Keratinocyte (primary cell): ENCODE data around the gene KRT1. TPM values are rescaled to one million over a fixed set of nuclear protein-coding genes. Genes with fewer than 3 reads are reported as not detected.

Experiments
- DNase-seq: peaks from one replicate; pipeline ENCODE4 v3.0.0-alpha.2; 2011; ENCODE audit warnings: low read depth, missing footprints, low spot score
- FAIRE-seq: peaks from 2 replicates; lab custom pipeline; 2011; peaks lifted over from hg19 to GRCh38; lab: Jason Lieb, UNC
- H2AFZ ChIP-seq: 2 replicates; pipeline ENCODE4 v1.6.0; 2012; ENCODE audit warnings: low read length, control low read depth, inconsistent platforms; ENCODE audit not compliant: control insufficient read depth
- H3K27ac ChIP-seq: 2 replicates; pipeline ENCODE4 v1.5.1; 2011; ENCODE audit warnings: low read length; ENCODE audit not compliant: control insufficient read depth, insufficient read depth
- H3K27me3 ChIP-seq: 3 replicates; pipeline ENCODE4 v1.6.0; 2011; ENCODE audit warnings: low read length; ENCODE audit not compliant: control insufficient read depth, insufficient read depth; ENCODE audit errors: extremely low read depth
- H3K36me3 ChIP-seq, 2 experiments: 2 replicates in 1 of 2; 3 replicates in 1 of 2; pipeline ENCODE4 v1.5.1; 2011; ENCODE audit warnings: low read length in 2 of 2, mild to moderate bottlenecking in 1 of 2; ENCODE audit not compliant: control insufficient read depth in 2 of 2, insufficient read depth in 2 of 2; ENCODE audit errors: extremely low read depth in 1 of 2
- H3K4me1 ChIP-seq: 3 replicates; pipeline ENCODE4 v1.5.1; 2011; ENCODE audit warnings: low read length; ENCODE audit not compliant: control insufficient read depth, insufficient read depth; ENCODE audit errors: extremely low read depth
- H3K4me2 ChIP-seq: 3 replicates; pipeline ENCODE4 v1.6.0; 2011; ENCODE audit warnings: low read depth, low read length; ENCODE audit not compliant: control insufficient read depth, insufficient read depth; ENCODE audit errors: extremely low read depth
- H3K4me3 ChIP-seq, 3 experiments: fragments of 200-600 bp in 1 of 3; sonication (generic) in 1 of 3; 2 replicates in 2 of 3; 3 replicates in 1 of 3; pipeline ENCODE4 v1.5.1; 2011 to 2016; ENCODE audit warnings: low read length in 3 of 3, mild to moderate bottlenecking in 3 of 3, control low read depth in 2 of 3, inconsistent platforms in 1 of 3, low read depth in 1 of 3, mixed read lengths in 1 of 3, mixed run types in 1 of 3, moderate library complexity in 1 of 3; ENCODE audit not compliant: control insufficient read depth in 2 of 3, insufficient read depth in 2 of 3; ENCODE audit errors: extremely low read depth in 1 of 3
- H3K79me2 ChIP-seq: 2 replicates; pipeline ENCODE4 v1.6.0; 2012; ENCODE audit warnings: low read length; ENCODE audit not compliant: control insufficient read depth, insufficient read depth
- H3K9ac ChIP-seq: 3 replicates; pipeline ENCODE4 v1.6.0; 2011; ENCODE audit warnings: low read length; ENCODE audit not compliant: control insufficient read depth, insufficient read depth; ENCODE audit errors: extremely low read depth
- H3K9me1 ChIP-seq: 3 replicates; pipeline ENCODE4 v1.6.0; 2011; ENCODE audit warnings: low read length; ENCODE audit not compliant: control insufficient read depth, insufficient read depth; ENCODE audit errors: extremely low read depth
- H3K9me3 ChIP-seq: 2 replicates; pipeline ENCODE4 v1.5.1; 2012; ENCODE audit warnings: low read depth, low read length; ENCODE audit not compliant: control insufficient read depth
- H4K20me1 ChIP-seq: 3 replicates; pipeline ENCODE4 v1.6.0; 2011; ENCODE audit warnings: low read length; ENCODE audit not compliant: control insufficient read depth, insufficient read depth; ENCODE audit errors: extremely low read depth
- CTCF ChIP-seq, 3 experiments: IDR thresholded peaks in 1 of 3; conservative IDR thresholded peaks in 1 of 3; optimal IDR thresholded peaks in 1 of 3; 2 replicates in 2 of 3; 3 replicates in 1 of 3; pipeline versions ENCODE3 to v1.5.1; 2011; ENCODE audit warnings: low read length in 3 of 3, mild to moderate bottlenecking in 3 of 3, moderate library complexity in 2 of 3, control low read depth in 1 of 3, inconsistent platforms in 1 of 3; ENCODE audit not compliant: insufficient read depth in 2 of 3; ENCODE audit errors: extremely low read depth in 1 of 3
- EZH2 ChIP-seq: IDR thresholded peaks from one replicate; pipeline ENCODE4 v1.6.1; 2012; ENCODE audit warnings: inconsistent platforms, mild to moderate bottlenecking, low read length, moderate library complexity
- dilution Hi-C: fragments of 300-500 bp; cut with MboI; formaldehyde crosslinking; loops from one replicate; pipeline ENCODE4 v1.7.0; 2020; ENCODE audit warnings: low sequenced_read_pairs; ENCODE audit not compliant: extremely low pct_ligation_motif_present
- polyA plus RNA-seq, 5 experiments: library from polyadenylated mRNA; depleted of rRNA in 3 of 5; stranded (reverse) in 3 of 5; stranded (forward) in 1 of 5; unstranded in 1 of 5; fragments of >200 nt; gene quantifications; 1 replicate in 1 of 5; 2 replicates in 3 of 5; 3 replicates in 1 of 5; pipeline versions ENCODE4 v1.2.1 to v1.2.3, GENCODE V29; 2011 to 2012; ENCODE audit warnings: missing spikeins in 2 of 5, low read depth in 1 of 5, low replicate concordance in 1 of 5

The KRT1 gene
- polyA plus RNA-seq, 1 donor (not counting 4 experiments of a cell fraction or from before 2014, with no cell fraction given), result 92.2 TPM

- H3K4me2 ChIP-seq, result no peak overlapping the region
- dilution Hi-C loops, result no loop called here
- H3K4me1 ChIP-seq, result peaks cover 6% of the 10 kb centered on the region
- H3K4me3 ChIP-seq, result no peak overlapping the region
- no peak for FAIRE-seq
- no peaks in the 10 kb centered on the region for H3K9me3 ChIP-seq
- no peak for DNase-seq
- H3K27ac ChIP-seq, result no peak overlapping the region
- H2AFZ ChIP-seq, result no peak overlapping the region
- peaks cover 16% of the 10 kb centered on the region for H3K27me3 ChIP-seq
- H3K36me3 ChIP-seq, result no peaks in the 10 kb centered on the region
- H4K20me1 ChIP-seq, result no peaks in the 10 kb centered on the region
- no peak overlapping the region for H3K9ac ChIP-seq
- H3K79me2 ChIP-seq, result no peaks in the 10 kb centered on the region
- no peaks in the 10 kb centered on the region for H3K9me1 ChIP-seq
- TF ChIP-seq EZH2 (no peak), CTCF (optimal IDR thresholded peaks at IDR 0.05 in 1 of 3, IDR thresholded peaks at IDR 0.05 in 1 of 3, conservative IDR thresholded peaks at IDR 0.05 in 1 of 3; ENCODE audit: extremely low read depth in 1 of 3, insufficient read depth in 2 of 3, low read length in 3 of 3) (no peak)
Measured at GRCh38 chr12:52662918-52663229, 17.3 kb downstream of the KRT1 start.

GRCh38 chr12:52662093-52662917 is 17.9 kb downstream of the KRT1 start:
- Histone ChIP-seq H2AFZ (no peak overlapping the region), H3K4me3 (no peak overlapping the region), H3K27ac (no peak overlapping the region), H3K9ac (no peak overlapping the region), H3K4me2 (no peak overlapping the region), H3K36me3 (no peaks in the 10 kb centered on the region), H3K9me3 (no peaks in the 10 kb centered on the region), H4K20me1 (no peaks in the 10 kb centered on the region), H3K4me1 (peaks cover 6% of the 10 kb centered on the region), H3K9me1 (no peaks in the 10 kb centered on the region), H3K79me2 (no peaks in the 10 kb centered on the region), H3K27me3 (peaks cover 12% of the 10 kb centered on the region)
- FAIRE-seq, result no peak
- TF ChIP-seq EZH2 (no peak), CTCF (optimal IDR thresholded peaks at IDR 0.05 in 1 of 3, IDR thresholded peaks at IDR 0.05 in 1 of 3, conservative IDR thresholded peaks at IDR 0.05 in 1 of 3; ENCODE audit: extremely low read depth in 1 of 3, insufficient read depth in 2 of 3, low read length in 3 of 3) (no peak)
- dilution Hi-C loops, result no loop called here
- DNase-seq, result no peak
